HG03175 (cell line): ENCODE measurements around the gene RAD50.
"Not testable (repeated sequence)": the region's sequence is repeated elsewhere in the genome, so short reads cannot be mapped to it uniquely, and the experiment has no call there.

Experiments
- ATAC-seq: cut with Tn5 transposase; IDR thresholded peaks from one replicate; pipeline ENCODE4 v1.9.1; 2021; ENCODE audit warnings: mild to moderate bottlenecking, moderate library complexity; ENCODE audit not compliant: unreplicated experiment

The RAD50 gene

DNA sequence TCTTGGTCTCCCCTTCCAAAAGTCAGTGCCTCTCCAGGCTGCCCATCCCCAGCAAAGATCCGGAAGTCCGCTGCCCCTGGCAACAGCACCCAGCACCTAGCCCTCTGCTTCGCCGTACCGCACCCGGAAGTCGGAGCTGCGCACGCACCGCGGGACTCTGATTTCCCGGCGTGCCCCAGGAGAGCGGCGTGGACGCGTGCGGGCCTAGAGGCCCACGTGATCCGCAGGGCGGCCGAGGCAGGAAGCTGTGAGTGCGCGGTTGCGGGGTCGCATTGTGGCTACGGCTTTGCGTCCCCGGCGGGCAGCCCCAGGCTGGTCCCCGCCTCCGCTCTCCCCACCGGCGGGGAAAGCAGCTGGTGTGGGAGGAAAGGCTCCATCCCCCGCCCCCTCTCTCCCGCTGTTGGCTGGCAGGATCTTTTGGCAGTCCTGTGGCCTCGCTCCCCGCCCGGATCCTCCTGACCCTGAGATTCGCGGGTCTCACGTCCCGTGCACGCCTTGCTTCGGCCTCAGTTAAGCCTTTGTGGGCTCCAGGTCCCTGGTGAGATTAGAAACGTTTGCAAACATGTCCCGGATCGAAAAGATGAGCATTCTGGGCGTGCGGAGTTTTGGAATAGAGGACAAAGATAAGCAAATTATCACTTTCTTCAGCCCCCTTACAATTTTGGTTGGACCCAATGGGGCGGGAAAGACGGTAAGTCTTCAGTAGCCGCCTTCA, at the start of gene RAD50:
TSS of gene RAD50 (plus strand) at position 215 of the 715 bp plus-strand sequence. CDS start at position 563, 348 bp downstream.
- peak; percentile 98 for ATAC-seq

DNA sequence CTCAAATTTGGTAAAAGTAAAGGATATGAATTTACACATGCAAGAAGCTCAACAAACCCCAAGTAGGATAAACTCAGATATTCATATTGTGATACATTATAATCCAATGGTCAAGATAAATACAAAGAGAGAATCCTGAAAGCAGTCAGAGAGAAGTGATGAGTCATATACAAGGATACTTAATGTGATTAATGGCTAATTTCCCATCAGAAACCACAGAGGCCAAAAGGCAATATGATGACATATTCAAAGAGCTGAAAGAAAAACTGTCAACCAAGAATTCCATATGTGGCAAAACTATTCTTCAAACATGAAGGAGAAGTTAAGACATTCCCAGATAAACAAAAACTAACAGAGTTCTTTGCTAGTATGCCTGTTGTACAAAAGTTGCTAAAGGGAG, 46.7 kb upstream of the RAD50 start:
- ATAC-seq = no peak

DNA sequence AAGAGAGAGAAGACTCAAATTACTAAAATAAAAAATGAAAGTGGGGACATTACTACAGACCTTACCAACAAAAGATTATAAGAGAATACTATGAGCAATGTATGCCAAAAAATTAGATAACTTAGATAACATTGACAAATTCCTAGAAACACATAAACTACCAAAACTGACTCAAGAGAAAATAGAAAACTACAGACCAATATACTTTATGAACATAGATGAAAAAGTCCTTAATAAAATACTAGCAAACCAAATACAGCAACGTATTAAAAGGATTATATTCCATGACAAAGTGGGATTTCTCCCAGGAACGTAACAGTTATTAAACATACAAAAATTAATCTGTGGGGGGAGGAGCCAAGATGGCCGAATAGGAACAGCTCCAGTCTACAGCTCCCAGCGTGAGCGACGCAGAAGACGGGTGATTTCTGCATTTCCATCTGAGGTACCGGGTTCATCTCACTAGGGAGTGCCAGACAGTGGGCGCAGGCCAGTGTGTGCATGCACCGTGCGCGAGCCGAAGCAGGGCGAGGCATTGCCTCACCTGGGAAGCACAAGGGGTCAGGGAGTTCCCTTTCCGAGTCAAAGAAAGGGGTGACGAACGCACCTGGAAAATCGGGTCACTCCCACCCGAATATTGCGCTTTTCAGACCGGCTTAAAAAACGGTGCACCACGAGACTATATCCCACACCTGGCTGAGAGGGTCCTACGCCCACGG, 43.0 kb upstream of the RAD50 start:
- not testable (repeated sequence) for ATAC-seq

DNA sequence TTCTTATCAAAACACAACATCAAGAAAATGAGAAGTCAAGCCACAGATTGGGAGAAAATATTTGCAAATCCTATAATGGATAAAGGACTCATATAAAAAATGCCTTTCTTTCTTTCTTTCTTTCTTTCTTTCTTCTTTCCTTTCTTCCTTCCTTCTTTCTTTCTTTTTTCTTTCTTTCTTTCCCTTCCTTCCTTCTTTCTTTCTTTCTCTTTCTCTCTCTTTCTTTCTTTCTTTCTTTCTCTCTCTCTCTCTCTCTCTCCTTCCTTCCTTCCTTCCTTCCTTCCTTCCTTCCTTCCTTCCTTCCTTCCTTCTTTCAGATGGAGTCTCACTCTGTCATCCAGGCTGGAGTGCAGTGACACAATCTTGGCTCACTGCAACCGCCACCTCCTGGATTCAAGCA, 34.7 kb upstream of the RAD50 start:
- not testable (repeated sequence) for ATAC-seq

DNA sequence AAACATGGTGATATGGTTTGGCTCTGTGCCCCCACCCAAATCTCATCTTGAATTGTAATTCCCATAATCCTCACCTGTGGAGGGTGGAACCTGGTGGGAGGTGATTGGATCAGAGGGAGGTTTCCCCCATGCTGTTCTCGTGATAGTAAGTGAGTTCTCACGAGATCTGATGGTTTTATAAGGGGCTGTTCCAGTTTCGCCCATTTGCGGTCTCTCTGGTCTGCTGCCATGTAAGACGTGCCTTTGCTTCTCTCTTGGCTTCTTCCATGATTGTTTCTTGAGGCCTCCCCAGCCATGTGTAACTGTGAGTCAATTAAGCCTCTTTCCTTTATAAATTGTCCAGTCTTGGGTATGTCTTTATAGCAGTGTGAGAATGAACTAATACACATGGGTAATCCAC, 31.9 kb upstream of the RAD50 start:
- ATAC-seq = not testable (repeated sequence)

DNA sequence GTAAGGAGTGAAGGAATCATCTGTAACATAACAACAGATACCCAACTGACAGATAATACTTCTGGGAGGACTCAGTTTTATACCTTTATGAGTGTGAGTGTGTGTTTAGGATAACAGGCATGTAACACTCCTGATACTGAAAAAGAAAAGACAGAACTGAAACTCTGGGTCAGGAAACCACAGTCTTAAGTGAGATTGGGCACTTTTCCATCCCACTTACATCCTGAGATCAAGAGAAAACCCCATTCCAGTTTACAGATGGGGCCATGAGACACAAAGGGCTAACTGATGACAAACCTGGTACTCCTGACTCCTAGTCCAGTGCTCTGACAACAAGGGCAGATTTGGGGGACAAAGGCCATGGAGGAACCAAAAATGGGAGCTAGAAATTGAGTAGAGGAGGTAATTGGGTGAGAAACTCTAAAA, 31.5 kb upstream of the RAD50 start:
- peak; percentile 78 for ATAC-seq

DNA sequence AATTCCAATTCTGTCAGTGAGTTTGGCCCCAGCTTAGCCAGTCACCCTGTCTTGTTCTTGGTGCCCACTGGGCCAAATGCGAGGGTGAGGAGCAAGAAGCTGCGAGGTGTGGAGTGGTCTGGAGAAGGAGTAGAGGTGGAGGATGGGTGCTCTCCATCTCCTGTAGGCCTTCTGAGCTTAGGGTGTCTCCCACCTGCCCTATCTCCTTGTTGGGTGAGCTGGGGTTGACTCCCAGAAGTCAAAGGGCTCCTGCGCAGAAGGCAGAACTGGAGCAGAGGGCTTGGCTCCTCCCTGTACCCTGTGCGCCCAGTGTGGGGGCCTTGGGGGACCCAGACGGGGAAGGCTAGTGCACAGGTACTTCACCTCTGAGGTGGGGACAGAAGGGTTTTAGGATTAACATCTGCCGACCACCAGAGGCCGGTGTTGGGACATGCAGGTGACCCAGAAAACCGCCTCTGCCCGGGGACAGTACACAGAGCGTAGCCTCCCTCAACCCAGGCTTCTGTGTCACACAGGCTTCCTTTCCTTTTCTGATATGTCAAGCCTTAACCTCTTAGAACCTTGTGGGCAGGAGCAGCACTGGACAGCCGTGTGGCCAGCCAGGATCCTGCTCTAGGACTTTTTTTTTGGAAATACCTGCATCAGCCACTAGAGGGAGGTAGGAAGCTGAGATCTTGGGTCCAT, 30.3 kb upstream of the RAD50 start:
- ATAC-seq = peak; percentile 48

DNA sequence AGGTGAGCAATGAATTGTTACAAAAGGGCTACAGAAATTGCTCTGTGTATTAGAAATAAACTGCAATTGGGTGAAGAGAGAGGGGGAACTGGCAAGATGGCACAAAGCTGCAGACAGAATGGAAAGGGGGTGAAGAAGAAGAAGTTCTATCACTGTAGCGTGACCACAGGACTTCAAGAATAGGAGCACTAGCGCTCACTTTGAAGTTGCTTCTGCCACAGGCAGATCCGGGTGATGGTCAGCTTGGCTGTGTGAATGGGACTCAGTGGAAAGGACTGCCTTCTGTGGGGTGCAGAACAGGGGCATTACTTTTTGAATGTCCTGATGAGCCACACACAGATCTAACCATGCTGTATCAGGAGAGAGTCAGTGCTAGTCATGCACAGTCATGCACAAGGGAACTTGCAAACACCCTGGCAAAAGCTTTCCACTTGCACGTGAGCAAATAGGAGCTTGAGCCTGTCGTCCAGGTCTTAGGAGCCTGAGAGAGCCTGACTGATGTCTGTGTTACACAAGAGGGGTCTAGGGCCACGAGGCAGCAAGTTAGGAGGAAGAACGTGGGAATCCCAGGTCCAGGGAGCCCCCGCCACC, 29.7 kb upstream of the RAD50 start:
- ATAC-seq = no peak

DNA sequence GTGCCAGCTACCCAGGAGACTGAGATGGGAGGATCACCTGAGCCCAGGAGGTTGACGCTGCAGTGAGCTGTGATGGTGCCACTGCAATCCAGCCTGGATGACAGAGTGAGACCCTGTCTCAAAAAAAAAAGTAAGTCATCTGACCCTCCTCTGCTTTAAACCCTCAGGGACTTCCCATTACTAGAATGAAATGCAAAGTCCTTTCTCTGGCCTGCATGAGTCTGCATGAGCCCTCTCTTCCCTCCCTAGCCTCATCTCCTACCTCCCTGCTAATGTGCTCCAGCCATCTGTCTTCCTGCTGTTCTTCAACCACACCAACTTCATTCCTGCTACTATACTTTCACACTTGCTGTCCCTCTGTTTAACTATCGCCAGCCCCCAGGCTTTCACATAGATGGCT, 28.8 kb upstream of the RAD50 start:
- no peak for ATAC-seq

DNA sequence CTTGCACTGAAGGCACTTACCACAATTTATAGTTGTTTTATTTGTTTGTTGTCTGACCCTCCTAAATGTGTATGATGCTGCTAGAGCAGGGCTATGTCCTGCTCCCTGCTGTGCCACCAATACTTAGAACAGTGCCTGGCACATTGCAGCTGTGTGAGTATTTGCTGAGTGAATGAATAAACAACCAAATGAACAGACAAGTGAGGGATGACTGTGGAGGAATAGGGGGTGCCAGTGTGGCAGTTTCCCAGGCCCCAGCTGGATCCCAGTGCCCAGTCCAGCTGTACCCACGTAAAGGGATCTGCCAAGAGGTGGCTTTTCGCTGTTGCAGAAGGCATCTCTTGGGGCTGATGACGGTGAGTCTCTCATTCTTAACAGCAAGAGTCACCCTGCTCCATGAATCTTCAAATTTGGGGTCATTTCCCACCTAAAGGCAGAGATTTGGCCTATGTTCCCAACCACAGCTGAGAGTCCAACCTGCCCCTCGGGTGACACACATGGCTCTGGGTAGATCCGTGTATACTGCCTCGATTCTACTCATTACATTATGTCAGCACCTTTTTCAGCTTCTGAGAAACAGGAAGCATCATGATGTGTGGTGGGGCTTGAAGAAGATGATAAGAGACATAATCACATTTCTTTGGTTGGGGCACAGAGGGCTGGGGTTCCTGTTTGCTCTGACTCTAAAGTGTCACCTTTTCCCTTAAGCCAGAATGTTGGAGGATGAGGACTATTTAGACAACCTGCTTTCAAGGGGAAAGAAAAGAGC, 27.7 kb upstream of the RAD50 start:
- ATAC-seq = no peak

DNA sequence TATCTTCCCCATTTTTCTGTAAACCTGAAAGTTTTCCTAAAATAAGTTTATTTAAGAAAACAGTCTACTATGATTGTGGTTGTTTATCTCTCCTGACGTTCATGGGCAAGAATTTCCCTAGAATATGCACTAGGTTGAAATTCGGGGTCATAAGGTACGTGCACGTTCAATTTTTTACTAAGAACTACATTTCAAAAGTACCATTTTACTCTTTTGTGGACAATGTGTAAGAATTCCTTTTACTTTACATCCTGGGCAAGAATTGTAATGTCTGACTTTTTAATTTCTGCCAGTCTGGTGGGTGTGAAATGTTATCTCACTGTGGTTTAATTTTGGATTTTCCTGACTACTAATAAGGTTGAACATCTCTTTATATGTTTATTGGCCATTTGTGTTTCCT, 25.8 kb upstream of the RAD50 start:
- no peak for ATAC-seq

DNA sequence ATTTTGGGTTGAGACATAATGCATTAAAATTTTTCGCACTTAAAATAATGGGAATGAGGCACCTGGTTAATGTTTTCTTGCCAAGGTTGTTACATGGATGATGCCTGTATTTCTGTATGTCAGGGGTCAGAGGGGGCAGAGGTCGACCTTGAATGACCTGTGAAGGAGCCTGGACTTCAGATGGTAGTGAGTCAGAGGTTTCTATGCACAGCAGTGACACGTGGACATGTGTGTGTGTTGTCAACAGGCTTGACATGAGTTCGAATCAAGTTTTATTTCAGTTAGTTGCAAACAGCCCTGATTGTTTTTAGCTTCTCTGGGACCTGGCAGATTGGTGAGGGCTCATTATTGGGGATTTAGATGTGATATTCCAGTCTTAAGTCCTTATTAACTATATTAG, 17.1 kb upstream of the RAD50 start:
- no peak for ATAC-seq

DNA sequence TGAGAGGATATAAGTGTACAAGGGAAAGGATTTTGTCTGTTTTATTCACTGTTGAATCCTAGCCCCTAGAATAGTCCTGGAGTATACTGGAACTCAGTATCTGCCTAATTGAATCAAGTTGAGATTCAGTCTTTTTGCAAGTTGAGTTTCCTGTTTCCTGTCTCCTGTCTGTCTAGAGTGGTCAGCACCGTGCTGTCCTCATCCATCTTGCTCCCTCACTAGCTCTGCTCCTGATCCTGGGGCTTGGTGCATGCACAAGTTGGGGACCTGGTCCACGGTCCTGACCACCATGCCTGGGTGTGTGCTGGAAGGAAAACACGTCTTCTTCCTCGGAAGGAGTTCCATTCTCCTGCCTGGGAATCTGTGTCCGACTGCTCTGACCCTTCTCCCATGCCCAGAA, 16.6 kb upstream of the RAD50 start:
- ATAC-seq = no peak

DNA sequence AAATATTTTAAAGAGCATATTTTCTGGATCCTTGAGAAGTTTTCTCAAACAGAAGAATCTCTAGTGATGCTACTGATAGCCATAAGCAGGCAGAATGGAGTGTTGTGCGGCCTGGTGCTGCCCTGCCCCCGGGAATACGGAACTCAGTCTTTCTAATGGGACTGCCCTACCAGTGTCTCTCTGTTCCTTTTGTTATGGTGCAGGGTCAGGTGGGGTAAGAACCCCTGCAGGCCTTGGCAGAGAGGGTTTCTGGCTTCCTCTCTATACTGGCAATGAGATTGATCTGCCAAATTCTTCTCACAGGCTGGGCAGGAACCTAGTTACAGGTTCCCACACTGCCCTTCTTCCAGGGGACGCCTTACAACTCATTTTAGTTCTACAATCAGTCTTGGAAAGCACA, 16.0 kb upstream of the RAD50 start:
- ATAC-seq = no peak

DNA sequence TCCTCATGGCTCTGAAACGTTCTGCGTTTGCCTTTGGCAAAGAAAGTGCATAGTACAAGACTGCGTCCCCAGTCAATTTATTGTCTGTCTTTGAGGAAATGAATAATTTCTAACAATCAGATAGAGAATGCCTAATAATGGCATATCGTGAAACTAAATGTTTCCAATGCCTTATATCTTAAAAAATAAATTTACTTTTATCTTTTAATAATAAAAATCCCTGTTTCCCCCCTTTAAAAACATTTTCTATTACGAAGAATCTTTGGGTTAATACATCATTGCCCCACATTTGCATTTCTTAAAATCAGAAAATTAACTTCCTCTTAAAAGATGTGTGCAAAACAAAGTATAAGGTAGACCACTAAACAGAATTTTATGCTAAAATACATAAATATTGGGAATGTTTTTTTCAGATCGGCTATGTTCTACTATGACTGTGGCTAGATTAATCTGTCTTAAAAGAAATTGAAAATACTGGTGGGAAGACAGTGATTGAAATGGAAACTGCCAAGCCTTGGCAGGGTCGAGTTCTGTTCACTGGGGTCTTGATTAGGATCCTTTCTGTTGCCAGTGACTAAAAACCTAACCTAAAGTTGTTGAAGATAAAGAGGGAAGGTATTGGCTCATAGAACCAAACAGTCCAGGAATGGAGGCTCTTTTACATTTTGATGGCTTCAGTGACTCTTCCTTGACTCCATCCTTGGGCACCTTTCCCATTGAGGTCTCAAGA, 13.1 kb upstream of the RAD50 start, which contains the start of gene IL5:
TSS of gene IL5 (minus strand) at position 51 of the 730 bp plus-strand sequence. CDS start at position 7, 44 bp downstream.
- no peak for ATAC-seq

DNA sequence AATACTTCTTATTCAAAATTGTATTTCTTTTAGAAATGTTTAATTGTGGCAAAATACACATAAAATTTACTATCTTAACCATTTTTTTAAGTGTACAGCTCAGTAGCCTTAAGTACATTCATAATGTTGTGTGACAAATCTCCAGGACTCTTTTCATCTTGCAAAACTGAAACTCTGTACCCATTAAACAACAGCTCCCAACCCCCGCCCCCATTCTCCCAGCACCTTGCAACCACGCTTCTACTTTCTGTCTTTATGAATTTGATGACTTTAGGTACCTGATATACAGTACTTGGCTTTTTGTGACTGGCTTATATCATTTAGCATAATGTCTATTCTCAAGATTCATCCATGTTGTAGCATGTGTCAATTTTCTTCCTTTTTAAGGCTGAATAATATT, 10.7 kb upstream of the RAD50 start:
- ATAC-seq = no peak

DNA sequence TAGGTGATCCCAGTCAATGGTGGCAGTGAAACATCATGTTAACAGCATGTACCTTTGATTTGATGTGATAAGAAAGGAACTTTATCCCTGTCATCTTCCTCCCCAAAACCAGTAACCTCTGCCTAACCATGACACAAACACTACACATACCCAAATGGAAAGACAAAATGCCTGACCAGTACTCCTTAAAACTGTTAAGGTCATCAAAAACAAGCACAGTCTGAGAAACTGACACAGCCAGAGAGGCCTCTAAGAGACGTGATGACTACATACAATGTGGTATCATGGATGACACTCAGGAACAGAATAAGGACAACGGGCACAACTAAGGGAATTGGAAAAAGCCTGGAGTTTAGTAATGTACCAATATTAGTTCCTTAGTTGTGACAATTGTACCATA, 9.5 kb upstream of the RAD50 start:
- no peak for ATAC-seq

DNA sequence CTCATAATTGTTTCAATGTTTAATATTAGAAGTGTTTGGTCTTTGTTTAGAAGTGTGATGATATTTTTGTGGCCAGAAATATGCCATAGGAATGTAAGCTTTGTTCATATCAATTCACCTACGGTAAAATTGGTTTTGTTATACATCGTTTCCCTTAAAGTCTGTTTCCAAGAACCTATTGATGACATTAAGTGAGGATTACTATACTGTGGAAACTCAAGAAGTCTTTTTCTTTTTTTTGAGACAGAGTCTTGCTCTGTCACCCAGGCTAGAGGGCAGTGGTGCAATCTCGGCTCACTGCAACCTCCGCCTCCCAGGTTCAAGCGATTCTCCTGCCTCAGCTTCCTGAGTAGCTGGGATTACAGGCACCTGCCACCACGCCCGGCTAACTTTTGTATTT, 7.9 kb upstream of the RAD50 start:
- ATAC-seq = not testable (repeated sequence)

DNA sequence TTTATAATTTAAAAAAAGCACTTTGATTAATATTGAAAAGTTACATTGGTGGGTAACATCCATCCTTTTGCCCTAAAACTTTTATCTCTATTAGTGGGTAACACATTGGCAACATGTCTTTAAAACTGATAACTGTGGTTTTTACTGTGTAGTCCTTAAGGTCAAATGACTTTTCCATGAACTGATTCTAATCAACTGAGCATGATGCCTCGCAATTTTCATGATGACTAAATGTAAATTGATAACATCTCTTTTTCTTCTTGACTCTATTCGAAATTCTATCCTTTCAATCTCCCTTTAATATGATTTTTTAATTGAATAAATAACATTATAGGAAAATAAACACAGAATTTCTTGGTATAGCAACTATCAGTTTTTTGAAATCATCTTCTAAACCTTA, 7.2 kb upstream of the RAD50 start:
- no peak for ATAC-seq

DNA sequence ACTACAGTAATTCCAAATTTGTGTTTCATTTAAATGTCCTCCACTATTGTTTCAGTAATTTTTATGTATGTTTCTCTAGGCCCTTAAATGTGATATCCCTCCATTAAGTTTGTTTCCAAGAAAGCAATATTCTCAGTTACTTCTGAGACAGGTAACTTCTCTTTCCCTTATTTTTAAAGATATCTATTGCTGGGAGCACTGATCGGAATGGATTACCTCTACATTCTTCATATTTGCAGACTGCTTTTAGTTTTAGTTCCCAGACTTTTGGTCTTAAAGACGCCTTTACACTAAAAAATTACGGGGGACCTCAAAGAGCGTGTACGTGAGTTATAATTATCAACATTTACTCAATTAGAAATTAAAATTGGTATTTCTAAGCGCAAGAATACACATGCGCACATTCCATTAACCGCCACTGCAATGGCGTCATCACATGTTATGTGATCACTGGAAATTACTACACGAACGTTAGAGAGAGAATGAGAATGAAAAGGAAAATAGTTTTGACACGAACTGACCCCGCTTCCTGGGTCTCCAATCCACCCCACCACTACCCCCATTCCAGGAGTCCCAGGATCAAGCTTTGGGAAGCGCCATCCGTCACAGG, 519 bp upstream of the RAD50 start:
- ATAC-seq = peak; percentile 1
